Stimulated activated CD4-positive, alpha-beta T cell treated with anti-CD3 and anti-CD28 coated beads, Interleukin-4, amount 100 ng/mL, for 24 hours (primary cell): Measurements from ENCODE around the gene TCF4.

Experiments
- DNase-seq: peaks from one replicate; pipeline ENCODE4 v3.0.0-alpha.2; 2020

TCF4 gene

DNA sequence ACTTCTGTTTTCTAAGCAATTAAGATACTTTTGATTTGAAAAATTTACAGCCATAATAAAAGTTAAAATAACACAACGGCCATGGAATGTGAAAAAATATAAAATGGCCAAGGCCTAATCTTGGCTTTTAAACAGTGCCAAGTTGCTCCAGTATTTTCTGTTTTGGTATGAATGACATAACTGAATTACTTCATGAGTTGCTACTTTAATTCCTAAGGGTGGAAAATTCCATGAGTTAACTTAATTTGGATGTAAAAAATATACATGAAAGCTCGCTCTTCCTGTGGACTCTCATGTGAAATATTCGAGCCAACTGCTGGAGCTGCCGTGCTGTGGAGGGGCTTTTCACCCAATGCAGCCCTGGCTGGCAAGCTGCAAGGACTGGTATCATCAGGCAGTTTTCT lies 342.8 kb downstream of the TCF4 start:
- no peak for DNase-seq

DNA sequence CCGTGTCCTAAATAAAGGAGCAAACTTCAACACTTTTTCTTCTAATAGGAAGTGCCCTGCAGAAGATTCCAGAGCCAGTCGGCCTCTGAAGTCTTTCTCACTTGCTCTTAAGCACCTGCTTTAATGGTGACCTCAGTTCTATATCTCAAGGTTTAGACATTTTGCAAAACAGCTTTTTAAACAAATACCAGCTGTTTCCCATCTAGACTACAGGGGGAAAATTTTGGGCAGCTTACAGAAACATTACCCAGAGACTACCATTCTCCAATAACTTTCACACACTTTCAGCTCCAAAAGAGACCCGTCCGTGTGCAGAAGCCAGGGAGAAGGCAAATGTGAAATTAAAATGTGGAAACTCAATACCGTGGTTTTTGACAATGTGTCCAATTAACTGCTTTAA lies 343.4 kb downstream of the TCF4 start:
- no peak for DNase-seq

DNA sequence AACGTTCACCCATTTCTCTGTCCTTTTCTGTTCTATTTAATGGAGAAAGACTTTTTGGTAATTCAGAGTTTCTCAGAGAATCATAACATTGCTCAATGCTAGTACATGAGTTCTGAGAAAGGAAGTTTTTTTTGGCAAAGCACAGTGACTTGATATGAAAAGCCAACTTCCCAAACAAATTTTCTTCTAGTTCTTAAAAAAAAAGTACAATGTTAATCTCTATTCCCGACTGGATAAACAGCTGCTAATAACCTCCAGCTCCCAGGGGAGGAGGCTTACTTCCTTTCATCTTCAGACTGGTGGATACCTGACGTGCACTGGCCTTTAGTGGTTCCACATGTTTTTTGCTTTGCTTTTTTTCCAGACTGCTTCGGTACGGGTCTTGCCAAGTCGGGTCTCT lies 344.1 kb downstream of the TCF4 start:
- no peak for DNase-seq

DNA sequence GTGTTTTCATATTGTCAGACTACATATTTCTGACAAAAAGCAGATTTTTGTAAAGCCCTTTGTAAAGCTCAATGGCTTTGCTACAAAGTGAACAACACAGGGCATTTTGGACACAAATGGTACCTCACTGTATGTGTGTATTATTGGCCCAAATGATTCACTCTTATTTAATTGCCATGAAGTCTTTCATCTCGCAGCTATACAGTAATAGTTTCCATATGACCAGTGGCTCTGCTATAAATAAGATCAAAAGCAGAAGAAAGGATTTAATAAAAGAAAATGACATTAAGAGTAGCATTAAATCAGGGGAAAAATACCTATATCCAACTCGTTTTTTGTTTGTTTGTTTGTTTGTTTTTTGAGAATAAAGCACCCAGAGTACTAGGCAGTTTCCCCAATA lies 344.7 kb downstream of the TCF4 start:
- DNase-seq = no peak

DNA sequence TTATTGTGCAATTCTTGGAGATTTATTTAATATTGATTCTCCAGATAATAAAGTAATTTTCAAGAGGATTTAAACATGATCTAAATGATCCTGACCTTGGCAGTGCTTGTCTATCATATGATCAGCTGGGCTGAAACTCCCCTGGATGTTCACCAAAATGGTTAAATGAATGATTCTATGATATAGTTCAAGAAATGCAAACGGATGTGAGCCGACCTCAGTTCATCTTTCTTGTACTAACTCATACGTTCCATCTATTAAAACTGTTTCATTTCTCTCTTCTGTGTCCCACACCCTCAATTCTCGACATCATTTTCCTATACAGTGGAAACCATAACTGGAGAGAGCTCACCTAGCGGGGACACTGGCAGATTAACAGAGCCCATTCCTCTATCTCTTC lies 347.0 kb downstream of the TCF4 start:
- no peak for DNase-seq

DNA sequence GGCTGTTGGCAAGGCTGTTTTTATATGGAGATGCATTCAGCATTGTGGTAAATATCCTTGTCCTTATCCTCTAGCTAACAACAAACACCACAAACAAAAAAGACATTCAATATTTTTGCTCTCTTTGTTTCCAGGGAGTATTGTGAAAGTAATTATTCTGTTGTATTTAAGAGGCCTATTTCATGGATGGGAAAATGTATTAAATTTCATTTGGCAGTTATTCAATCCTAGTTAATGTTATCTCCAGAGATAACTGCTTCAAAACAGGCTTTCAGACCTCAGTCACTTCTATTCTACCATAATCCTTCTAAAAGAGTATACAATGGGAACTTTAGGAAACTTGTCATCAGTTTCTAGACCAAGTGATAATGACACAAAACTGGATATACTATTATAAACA lies 348.3 kb downstream of the TCF4 start:
- no peak for DNase-seq

DNA sequence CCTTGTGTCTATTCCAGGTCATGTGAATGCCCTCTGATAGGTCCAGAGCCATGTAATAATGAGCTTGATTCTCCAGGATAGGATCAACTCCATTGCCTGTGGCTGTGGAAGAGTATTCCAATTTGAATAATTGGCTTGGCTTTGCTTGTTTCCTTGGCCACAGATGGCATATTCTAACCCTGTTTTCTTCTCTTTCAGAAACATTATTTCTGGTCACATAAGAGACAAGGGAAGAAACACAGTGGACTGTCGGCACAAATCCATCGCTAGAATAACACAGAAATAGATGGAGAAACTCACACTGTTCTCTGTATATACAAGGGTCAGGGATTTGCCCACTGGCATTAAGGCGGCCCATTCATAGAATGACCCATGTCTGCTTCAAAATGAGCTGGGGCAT lies 350.3 kb downstream of the TCF4 start:
- no peak for DNase-seq

DNA sequence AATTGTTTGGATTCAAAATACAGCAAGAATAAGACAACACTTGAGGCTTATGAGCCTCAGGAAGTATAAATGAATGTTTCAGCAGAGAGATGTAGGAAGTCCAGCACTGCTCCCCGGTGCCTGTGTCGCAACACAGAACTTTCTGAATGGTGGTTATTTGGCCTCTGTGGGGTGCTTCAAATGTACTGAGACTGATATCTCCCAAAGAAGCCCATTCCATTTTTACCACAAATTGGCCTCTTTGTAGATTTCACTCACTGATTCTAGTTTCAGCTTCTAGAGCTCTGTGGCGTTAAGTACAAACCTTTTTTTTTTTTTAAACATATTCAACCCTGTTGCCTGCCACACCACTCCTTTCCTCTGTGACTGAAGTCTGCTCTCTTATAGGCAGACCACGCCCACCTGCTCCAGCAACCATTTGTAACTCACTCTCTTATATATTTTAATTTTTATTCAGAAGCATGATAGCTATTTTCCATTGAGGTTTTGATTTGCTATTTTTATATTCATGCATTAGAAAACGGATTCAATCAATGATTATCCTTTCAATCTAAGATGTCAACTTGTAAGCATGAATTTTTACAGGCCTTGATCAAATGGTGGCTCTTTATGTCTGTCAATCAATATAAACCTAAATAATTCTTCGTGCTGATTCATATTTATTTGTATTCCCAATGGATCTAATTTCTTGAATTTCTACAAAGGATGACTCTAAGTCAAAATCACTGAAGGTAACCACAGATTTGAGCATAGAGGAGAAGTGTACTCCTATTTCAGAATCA lies 351.7 kb downstream of the TCF4 start:
- DNase-seq = no peak

DNA sequence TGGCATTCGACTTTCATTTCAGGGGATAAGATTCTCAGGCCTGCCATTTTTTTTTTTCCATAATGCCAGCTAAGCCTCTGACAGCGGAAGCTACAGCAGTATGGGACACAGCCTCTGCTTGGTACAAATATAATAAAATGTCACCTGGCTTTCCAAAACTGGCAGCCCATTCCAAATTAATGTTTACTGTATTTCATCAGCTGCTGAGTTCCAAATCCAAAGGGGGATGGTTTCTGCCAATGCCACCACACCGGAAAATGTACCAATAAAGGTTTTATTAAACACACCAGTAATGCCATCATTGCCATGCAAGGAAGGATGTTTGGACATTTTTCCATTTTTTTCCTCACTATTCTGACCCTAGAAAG lies 352.9 kb downstream of the TCF4 start:
- no peak for DNase-seq

DNA sequence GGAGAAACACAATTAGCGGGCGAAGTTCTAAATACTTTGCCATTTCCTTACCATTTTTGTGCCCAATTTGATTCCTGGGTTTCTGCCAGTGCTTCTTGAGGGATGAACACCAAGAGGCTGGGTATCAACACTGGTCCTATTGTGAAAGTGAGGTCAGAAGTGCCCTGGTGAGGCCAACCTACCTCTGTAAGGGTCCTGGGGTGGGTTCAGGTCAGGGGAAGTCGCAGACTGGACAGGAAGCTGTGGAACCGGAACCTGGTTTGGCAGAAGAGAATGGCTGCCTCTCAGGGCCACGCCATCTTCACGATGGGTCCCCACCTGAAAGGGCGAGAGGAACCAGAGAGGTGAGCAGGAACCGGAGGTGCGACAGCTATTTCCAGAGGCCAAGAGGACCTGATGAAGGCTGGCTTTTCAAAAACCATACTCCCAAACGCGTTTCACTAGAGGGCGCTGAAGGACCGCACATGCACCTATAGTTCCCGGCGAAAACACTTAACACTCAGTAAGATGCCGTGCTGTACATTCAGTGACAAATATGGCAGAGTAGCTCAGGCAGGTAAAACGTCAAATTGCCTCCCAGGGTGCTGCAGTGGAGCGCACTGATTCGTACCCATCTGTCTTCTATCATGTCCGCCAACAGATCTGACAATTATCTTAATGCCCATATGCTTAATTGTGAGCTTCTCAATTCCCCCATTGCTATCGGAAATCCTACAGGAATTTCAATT lies 353.5 kb downstream of the TCF4 start:
- DNase-seq = peak; percentile 40

DNA sequence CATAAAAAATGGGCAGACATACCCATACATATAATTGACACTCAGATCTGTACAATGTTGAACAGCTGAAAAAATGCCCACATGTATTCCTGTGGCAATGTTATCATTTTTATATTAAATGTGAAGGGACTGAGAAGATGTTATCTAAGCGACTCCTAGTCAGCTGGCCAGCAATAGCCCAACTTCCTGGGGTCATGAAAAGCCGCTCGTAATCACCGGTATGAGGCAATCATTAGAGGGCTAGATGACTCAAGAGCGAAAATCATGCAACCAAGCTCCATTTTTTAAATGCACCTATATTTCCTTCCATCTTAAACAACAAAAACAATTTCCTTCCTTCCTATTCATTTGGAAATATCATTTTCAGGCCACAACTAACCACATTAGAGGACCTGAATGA lies 354.1 kb downstream of the TCF4 start:
- DNase-seq = no peak

DNA sequence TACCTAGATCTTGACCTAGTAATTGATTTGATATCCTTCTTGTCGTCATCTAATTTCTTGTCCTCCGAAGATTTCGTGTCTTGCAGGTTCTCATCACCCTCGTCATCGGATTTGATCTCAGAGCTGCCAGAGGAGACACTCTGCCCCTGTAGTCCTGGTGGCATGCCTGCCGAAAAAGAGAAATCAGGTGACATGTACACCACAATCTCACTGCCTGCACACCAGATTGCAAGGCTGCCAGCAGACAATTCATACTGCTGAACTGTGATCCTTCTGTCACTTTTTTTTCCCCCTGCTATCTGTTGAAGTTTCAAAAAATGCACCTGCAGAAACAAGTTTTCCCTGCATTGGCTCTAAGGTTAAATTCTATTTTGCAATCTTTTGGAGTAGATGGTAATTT lies 355.5 kb downstream of the TCF4 start:
- DNase-seq = no peak

DNA sequence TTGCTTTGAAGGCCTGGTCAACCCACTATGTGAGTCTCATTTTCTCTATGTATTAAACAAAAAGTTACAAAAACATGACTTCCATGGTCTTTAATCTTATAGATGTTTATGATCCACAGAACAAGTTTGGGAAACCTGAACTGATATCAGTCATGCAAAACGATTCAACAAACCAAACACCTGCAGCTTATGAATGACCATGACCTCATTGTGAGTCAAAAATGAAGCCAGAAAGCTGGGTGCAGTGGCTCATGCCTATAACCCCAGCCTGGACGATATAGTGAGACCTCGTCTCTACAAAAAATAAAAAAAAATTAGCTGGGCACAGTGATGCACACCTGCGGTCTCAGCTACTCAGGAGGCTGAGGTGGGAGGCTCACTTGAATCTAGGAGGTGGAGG lies 358.3 kb downstream of the TCF4 start:
- DNase-seq = no peak

DNA sequence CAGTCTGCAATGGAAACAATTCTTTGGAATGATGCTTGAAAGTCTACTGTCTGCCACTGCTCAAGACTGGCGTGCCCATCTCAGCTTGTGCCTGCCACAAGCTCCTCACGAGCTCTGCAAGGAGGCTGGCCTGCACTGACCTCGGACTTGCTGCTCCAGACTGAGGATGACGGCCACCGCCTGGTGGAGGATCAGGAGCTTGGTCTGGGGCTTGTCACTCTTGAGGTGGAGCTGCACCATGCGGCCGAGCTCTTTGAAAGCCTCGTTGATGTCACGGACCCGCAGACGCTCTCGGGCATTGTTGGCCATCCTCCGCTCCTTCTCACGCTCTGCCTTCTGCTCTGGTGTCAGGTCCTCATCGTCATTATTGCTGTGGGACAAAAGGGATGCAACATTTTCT lies 359.3 kb downstream of the TCF4 start:
- no peak for DNase-seq

DNA sequence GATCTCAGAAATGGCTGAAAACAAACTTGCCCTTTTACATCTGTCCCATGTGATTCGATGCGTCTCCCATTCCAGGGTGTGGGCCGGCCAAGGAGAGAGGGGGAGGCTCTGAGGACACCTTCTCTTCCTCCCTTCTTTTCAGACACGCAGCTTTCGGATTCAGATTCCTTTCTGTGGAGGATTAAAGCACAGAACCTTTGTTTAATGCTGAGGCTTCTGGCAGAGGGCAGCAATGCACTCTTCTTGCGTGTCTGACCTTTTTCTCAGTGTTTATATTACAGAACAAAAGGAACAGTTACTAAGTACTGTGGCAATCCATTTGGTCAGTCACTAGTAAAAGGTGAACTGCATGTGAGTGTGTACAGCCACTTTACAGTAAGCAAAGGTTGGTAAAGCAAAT lies 359.8 kb downstream of the TCF4 start:
- no peak for DNase-seq

DNA sequence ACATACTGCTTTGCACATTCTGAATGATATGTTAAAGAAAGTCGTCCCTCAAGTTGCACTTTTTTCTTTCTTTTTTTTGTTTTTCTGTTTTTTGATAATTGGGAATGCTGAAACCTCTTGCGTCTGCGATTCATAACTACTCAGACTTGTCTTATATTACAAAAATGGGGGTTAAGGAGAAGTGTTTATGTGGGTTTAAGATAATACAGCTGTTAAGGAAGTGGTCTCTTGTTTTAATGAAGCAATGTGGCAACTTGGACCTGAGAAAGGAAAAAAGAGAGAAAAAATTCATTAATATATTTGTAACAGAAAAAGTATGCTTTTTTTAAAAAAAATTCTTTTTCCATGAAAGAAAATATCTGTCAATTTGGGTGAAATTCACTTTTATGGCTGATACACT lies 360.2 kb downstream of the TCF4 start:
- no peak for DNase-seq

DNA sequence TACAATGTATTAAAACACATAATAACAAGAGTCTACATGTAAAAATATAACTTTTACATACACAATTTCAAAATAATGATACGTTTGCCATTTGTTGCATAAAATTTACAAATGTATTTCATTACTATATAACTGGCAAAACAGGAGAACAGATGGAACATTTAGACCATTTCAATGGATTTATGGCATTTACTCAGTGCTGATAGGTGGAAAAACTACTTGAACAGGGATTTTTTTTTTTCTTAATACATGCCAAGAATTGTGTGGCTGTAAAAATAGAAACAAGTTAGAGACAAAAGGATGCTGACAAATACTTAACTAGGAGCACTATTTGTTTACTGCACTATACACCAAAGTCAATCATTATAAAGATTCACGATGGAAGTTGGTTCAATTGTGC lies 361.9 kb downstream of the TCF4 start:
- no peak for DNase-seq

DNA sequence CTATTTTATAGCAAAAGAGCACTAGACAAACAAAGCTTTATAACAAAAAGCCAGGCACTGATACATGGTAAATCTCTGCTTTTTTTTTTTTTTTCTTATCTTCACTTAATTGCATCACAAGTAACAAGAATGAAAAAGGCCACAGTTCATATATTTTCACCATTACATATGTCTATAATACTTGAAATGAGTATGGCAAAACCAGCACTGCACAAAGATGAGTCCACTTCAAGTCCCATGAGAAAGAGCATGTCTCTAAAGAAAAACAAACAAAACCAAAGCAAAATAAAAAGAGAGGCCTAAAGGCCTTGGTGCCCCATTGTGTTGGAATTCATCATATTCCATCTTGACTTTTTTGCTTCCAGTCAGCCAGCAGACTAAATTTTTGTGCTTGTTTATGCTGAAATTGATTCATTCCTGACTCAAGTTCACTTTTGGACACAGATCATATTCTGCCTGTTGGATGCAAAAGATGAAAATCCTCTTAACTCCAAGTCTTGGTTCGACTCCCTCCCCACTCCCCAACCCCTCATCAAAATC lies 363.8 kb downstream of the TCF4 start:
- DNase-seq = no peak

DNA sequence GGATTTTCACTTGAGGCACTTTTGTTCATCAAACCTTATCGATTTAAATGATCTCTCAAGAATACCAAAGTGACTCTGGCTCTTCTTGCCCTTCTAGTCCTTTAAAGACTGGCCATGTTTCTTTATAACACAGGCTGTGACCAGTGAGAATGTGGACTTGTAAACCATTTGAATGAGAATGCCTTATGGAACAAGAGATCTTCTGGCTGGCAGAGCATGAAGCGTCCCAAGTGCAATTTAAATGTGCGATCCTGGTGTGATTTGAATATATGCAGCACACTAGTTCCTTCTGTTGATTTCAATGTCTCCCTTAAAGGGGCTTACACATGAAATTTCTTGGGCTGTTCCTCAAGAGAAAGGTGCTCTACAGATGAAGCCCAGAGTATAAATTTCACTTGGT lies 366.4 kb downstream of the TCF4 start:
- DNase-seq = no peak

DNA sequence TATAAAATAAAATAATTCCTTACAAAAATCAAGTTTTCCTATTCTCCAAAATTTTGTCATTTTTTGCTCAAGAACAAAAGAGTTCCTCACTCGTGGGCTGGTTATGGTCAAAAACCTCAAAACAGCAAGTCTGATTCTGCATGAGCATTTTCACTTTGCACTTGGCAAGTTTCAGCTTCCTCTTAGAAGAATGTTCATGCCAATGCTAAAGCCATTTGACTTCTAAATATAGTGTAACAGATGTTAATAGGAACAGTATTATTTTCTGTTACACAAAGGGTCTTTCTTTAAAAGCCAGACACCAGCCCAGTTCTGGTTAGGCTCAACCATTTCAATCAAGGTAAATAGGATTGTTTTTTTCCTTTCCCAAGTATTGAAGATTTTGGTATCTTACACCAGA lies 367.5 kb downstream of the TCF4 start:
- no peak for DNase-seq

DNA sequence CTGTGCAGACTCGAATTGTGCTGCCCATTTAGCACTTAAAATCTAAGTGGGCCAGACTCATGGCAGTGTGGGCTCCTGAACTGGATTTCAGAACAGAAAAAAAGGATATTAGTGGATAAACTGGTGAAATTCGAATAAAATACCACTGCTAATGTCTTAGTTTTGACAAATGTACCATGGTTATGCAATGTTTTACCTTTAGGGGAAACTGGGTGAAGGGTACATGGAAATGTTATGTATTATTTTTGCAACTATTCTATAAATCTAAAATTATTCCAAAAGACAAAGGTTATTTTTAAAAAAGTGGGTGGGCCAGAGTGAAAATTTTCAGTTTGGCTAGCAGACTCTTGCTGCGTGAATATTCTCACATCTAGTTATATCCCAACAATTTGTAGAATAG lies 368.2 kb downstream of the TCF4 start:
- DNase-seq = no peak

DNA sequence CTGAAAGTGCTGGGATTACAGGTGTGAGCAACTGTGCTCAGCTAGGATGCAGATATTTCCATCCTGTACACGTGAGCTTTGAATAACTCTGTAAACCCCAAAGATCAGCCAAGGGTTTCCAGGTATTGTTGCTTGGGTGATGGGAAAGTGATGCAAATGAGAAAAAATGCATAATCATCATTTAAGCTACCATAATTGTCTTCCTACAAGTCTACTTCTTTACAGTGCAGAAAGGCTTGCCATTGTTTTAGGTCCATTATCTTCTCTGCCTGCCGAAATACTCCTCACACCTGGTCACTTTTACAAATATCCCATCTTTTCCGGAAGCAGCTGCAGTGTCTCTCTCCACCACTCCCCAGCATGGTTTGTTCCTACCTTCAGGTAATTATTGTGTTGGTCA lies 368.9 kb downstream of the TCF4 start:
- DNase-seq = no peak

DNA sequence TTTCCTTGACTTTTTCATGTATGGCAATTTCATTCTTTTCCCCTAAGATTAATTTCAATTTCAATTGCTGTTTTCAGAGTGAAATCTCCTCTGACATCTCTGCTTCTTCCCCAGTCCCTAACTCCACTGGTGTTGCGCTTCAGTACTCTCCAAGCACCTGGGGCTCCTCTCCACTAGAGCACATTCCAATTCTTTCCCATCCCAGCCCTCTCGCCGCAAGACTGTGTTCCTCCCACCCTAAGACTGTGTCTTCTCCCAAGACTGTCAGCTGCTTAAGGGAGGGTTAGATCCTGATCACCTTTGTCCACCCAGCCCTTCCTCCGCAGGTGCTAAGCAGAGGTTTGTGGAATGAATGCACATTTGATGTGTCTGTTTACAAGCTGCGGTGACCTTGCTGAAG lies 373.0 kb downstream of the TCF4 start:
- no peak for DNase-seq

DNA sequence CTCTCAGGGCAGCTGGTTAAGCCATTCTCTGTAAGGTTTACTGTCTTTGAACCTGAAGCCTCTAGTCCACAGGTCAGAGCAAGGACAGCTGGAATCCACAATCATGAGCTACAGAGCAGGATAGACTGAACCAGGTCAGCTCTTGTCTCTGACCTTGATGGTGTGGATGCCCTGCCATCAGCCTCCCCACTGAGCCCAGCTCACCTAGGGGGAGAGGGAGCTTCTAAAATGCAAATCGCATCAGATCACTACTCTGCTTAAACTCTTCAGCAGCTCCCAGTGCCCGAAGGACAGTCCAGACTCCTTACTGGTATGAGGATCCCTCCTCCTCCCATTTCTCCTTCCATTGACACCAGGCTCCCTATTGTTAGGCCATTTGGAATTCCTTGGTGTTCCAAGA lies 373.5 kb downstream of the TCF4 start:
- no peak for DNase-seq

DNA sequence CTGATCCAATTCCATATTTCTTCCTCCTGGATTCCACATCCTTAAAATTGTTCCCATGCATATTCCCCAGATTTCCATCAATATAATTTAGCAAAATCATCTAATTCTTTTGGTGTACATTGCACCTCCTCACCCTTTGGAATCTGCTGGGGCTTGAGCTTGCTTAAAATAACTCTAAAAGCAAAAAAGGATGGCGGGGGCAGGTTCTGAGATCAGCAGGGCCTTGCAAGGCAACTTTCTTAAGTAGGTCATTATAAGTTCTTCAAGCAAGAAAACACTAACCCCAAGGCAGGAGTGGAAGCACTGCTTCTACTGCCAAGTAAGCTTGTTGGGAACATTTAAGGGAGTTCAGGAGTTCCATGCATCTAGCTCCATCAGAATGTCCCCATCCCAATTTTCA lies 374.4 kb downstream of the TCF4 start:
- no peak for DNase-seq
